Gastroesophageal sphincter (tissue), 3 donors: Measurements from ENCODE around the gene ING5.

Experiments
- EP300 ChIP-seq: sonication (generic); formaldehyde crosslinking; IDR thresholded peaks from one replicate; pipeline ENCODE4 v1.6.1; 2017; ENCODE audit warnings: antibody characterized with exemption, mild to moderate bottlenecking
- POLR2A ChIP-seq, 2 donors: fragments of 450-650 bp; IDR thresholded peaks; one replicate each; pipeline ENCODE4 v1.6.1; 2017; ENCODE audit warnings: antibody characterized with exemption in 2 of 2, mild to moderate bottlenecking in 2 of 2, moderate library complexity in 1 of 2
- POLR2AphosphoS5 ChIP-seq: sonication (generic); formaldehyde crosslinking; IDR thresholded peaks from one replicate; pipeline ENCODE4 v1.6.1; 2017; ENCODE audit warnings: antibody characterized with exemption
- TF ChIP-seq, protein P1 (sequence below), 4 experiments: fragments of 200-600 bp in 2 of 4; fragments of 450-650 bp in 2 of 4; sonication (generic) in 1 of 4; IDR thresholded peaks; one replicate each; pipeline ENCODE4 v1.5.1; 2017 to 2019; ENCODE audit warnings: antibody characterized with exemption in 4 of 4, mild to moderate bottlenecking in 2 of 4, moderate library complexity in 2 of 4

DNA sequence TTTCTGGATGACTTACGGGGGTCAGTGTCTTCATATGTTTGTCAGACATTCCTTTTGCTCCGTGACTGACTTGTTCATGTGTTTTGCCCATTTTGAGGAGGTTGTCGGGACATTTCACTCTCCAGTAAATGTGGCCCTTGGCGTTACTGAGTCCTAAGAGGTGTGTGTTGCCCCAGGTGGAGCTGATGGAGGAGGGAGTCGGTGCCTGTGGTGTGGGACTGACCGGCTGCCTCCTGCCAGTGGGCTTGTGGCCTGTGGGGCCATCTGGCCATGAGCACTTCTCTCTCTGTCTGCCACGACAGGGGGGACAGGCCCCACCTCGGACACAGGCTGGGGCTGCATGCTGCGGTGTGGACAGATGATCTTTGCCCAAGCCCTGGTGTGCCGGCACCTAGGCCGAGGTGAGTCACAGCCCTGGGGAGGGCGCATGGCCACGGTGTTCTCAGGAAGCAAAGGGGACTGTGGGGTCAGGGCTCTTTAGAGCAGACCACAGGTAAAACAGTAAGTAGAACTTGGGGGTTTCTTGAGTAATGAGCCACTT is 48.6 kb upstream of the ING5 start:
- TF ChIP-seq, protein P1, sequence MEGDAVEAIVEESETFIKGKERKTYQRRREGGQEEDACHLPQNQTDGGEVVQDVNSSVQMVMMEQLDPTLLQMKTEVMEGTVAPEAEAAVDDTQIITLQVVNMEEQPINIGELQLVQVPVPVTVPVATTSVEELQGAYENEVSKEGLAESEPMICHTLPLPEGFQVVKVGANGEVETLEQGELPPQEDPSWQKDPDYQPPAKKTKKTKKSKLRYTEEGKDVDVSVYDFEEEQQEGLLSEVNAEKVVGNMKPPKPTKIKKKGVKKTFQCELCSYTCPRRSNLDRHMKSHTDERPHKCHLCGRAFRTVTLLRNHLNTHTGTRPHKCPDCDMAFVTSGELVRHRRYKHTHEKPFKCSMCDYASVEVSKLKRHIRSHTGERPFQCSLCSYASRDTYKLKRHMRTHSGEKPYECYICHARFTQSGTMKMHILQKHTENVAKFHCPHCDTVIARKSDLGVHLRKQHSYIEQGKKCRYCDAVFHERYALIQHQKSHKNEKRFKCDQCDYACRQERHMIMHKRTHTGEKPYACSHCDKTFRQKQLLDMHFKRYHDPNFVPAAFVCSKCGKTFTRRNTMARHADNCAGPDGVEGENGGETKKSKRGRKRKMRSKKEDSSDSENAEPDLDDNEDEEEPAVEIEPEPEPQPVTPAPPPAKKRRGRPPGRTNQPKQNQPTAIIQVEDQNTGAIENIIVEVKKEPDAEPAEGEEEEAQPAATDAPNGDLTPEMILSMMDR (IDR thresholded peaks at IDR 0.05): no peak
- TF ChIP-seq POLR2A (IDR thresholded peaks at IDR 0.05) (no peak), EP300 (no peak), POLR2AphosphoS5 (no peak)
